ENCODE data around the gene PARP2. TPM values are rescaled to one million over a fixed set of nuclear protein-coding genes. Genes with fewer than 3 reads are reported as not detected.
A peak's percentile ranks its signal among the peaks of the same experiment; 100 is the strongest.
"Not testable (repeated sequence)": the region's sequence is repeated elsewhere in the genome, so short reads cannot be mapped to it uniquely, and the experiment has no call there.

The PARP2 gene, protein sequence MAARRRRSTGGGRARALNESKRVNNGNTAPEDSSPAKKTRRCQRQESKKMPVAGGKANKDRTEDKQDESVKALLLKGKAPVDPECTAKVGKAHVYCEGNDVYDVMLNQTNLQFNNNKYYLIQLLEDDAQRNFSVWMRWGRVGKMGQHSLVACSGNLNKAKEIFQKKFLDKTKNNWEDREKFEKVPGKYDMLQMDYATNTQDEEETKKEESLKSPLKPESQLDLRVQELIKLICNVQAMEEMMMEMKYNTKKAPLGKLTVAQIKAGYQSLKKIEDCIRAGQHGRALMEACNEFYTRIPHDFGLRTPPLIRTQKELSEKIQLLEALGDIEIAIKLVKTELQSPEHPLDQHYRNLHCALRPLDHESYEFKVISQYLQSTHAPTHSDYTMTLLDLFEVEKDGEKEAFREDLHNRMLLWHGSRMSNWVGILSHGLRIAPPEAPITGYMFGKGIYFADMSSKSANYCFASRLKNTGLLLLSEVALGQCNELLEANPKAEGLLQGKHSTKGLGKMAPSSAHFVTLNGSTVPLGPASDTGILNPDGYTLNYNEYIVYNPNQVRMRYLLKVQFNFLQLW
- 83.9 TPM for polyA plus RNA-seq (2012; ENCODE audit: insufficient read depth, insufficient read length)

GRCh38 chr14:20343092-20343861, at the start of gene PARP2:
TSS of gene PARP2 (plus strand) at chr14:20343635. CDS start at chr14:20343642, 7 bp downstream.
- DNase-seq (ENCODE audit: low read depth, low spot score): peak; percentile 99
- H3K4me3 ChIP-seq (ENCODE audit: low read length): peak within 1 kb of the TSS; percentile 94

DNA sequence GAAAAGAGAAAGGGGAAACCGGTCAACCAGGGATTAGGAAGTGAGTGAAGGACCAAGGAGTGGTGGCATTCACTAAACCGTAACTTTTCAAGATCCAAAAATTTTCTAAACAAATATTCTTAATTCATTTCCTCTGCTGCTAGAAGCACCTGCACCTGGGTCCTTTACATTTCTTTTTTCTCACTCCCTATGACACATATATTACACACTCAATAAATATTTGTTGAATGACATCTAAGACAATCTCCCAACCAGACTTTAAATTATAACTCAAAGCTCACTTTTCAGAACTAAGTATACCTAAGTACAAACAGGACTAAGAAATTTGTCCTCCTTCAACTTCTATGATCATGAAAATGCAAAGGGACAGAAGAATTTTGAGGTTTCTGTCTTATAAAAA, 48.8 kb upstream of the PARP2 start:
- DNase-seq (ENCODE audit: low read depth, low spot score): no peak
- no peak overlapping the region for H3K4me3 ChIP-seq (ENCODE audit: low read length)

- DNase-seq (ENCODE audit: low read depth, low spot score): no peak
- H3K4me3 ChIP-seq (ENCODE audit: low read length): no peak overlapping the region
Measured at GRCh38 chr14:20295067-20295466, 48.4 kb upstream of the PARP2 start.

DNA sequence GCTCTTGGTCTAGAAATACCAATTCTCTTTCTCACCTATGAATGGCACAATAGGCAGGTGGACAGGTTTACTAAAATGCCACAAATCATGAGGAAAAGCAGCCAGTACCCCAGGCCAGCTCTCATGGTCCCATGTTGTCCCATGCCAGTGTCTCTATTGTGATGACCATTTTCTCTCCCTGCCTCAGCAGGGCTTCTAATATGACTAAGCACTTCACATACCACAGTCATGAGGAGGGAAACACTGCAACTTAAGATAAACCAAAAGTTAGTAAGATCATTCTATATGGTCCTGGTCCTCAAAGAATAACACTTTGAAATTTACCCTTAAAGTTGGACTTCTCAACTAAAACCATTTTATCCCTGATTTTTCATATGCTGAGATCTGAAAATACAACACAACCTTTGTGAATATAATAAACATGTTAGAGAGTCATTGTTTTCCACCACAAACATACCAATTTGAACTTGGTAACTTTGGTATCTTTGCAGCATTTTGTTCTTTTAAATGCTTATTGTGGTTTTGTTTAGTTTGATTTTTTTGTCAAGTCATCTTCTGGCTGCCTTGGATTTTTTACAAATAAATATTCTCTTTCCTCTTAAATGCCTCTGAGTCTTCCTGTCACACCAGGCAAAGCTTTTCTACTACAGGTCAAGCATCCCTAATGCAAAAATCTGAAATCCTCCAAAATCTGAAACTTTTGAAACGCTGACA, 41.2 kb upstream of the PARP2 start:
- no peak for DNase-seq (ENCODE audit: low read depth, low spot score)
- H3K4me3 ChIP-seq (ENCODE audit: low read length): no peak overlapping the region

- peak within 1 kb of the TSS; percentile 79 for H3K4me3 ChIP-seq (ENCODE audit: low read length)
- peak; percentile 90 for DNase-seq (ENCODE audit: low read depth, low spot score)
Measured at GRCh38 chr14:20305265-20306078, 38.0 kb upstream of the PARP2 start, which contains the start of gene TTC5. TSS of gene TTC5 (minus strand) at chr14:20305951. CDS start at chr14:20305937, 14 bp downstream.

- peak overlapping the region; percentile 79 for H3K4me3 ChIP-seq (ENCODE audit: low read length)
- DNase-seq (ENCODE audit: low read depth, low spot score): no peak
Measured at GRCh38 chr14:20306079-20306423, 37.4 kb upstream of the PARP2 start.

DNA sequence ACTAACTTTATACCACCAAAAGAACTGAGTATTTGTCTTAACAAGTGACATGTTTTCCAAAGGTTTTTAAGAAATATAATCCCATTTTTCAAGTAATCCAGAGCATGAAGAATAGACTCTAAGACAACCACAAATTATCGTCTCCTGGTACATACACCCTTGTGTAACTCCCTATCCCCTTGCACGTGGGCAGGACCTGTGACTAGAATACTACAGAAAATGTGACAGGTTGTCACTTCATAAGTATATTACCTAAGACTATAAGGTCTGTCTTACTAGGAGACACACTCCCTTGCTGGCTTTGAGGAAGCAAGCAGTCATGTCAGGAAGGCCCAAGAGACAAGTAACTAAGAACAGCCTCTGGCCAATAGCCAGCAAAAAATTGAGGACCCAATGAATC, 29.4 kb upstream of the PARP2 start:
- no peak for DNase-seq (ENCODE audit: low read depth, low spot score)
- no peak overlapping the region for H3K4me3 ChIP-seq (ENCODE audit: low read length)

- DNase-seq (ENCODE audit: low read depth, low spot score): no peak
- no peak overlapping the region for H3K4me3 ChIP-seq (ENCODE audit: low read length)
Measured at GRCh38 chr14:20317720-20318119, 25.7 kb upstream of the PARP2 start.

DNA sequence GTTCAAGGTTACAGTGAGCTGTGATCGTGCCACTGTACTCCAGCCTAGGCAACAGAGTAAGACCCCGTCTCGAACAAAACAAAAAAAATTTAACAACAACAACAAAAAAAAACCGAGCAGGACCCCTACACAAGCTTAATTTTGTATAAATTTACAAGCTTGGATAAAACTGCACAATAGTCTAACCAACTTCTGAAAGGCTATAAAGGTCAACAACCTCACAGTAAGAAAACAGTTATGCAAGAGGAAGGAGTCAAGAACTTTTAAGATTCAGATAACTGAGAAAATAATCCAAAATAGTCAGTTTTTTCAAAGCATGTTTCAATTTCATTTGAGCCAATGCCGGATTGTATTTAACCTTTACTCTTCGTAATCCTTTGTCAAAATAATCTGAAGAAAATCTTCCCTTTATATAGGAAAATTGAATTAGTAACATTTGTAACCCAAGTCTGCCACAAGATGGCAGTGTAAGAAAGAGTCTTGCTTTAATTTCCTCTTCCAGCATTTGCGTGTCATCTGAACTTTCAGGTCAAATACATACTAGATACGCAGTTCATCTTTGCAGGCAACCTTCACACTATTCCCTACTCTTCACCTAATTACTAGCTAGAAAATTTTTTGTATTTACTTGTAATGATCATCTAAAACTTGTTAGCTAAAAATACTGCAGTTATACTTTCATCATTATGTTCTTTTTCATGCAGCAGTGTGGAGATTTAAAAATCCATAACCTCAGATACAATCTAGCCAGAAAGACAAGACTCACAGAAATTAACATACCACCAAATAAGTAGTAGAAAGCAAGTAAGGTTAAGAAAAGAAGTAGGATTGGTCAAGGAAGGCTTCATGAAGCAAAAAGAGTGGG, 16.2 kb upstream of the PARP2 start:
- no peak overlapping the region for H3K4me3 ChIP-seq (ENCODE audit: low read length)
- peak; percentile 67 for DNase-seq (ENCODE audit: low read depth, low spot score)

GRCh38 chr14:20328705-20329104, 14.7 kb upstream of the PARP2 start:
- no peak overlapping the region for H3K4me3 ChIP-seq (ENCODE audit: low read length)
- DNase-seq (ENCODE audit: low read depth, low spot score): no peak

- H3K4me3 ChIP-seq (ENCODE audit: low read length): no peak overlapping the region
- DNase-seq (ENCODE audit: low read depth, low spot score): no peak
Measured at GRCh38 chr14:20329355-20329754, 14.1 kb upstream of the PARP2 start.

DNA sequence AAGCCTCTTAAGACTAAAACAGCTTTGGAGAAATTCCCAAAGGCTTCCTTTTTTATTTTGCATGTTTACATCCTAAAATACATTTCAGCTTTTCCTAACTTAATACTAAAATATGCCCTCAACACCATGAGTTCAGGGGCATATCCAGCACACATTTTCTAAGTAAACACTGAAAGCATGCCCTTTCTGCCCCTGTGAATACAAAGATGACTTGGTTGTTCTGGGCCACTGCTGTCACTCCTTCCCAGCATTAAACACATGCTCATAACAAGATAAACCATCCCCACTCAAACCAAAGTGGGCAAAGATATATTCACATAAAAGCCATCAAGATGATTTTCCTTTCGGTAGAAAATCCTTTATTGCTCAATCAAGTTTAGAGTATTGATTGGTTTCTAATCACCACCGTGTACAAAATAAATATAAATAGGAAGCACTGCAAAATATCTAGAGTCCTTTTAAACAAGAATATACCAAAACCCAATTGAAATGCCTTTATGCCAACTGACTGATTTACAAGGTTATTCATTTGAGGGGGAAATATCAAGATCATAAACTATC, 12.3 kb upstream of the PARP2 start:
- no peak overlapping the region for H3K4me3 ChIP-seq (ENCODE audit: low read length)
- DNase-seq (ENCODE audit: low read depth, low spot score): no peak

DNA sequence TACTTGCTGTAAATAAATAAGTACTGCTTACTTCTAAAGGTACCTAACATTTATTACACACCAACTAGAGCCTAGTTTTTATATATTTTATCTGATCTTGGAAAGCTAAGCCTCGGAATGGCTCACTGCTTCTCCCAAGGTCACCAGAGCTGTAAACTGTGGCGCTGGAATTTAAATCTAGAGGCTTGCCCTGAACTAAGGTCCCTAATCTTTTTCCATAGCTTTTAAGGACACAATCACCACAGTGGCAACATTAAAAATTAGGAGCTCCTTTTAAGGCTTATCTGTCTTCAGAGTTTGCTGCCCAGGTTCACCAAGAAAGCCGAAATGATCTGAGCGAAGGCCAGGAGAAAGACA, 11.0 kb upstream of the PARP2 start:
- DNase-seq (ENCODE audit: low read depth, low spot score): no peak
- H3K4me3 ChIP-seq (ENCODE audit: low read length): peak overlapping the region; percentile 97

DNA sequence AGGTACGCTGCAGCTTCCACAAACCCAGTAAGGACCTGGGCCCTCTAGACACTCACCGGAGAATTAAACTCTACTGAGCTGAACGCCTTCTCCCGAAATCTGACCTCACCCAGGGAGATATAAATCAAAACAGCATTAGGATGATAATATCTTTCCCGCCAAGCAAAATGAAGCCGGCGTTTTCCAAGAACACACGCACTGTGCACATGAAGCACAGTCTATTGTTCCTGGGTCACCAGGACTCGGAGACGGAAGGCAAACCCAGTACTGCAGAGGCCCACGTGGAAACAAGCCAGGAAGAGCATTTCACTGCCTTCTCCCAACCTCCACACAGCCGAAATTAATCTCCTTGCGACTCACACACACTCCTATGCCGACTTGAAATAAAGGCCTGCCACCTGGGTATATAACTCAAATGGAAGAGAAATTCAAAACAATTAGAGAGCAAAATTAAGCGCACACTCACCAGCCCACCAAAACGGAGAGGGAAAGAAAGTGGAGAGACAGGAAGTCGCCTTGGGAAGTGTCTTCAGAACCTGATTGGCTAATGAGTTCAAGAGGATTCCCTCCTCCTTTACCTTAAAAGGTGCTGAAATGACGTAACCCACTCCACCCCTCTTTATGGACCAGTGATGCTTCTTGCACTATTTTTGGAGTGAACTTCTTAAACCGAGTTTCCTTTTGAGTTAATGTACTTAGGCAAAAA, 10.5 kb upstream of the PARP2 start, which contains the start of gene CCNB1IP1:
Gene CCNB1IP1, minus strand, starts transcription at position 492 of the 706 bp plus-strand sequence. CDS start 16,756 bp downstream, outside the sequence.
- H3K4me3 ChIP-seq (ENCODE audit: low read length): peak within 1 kb of the TSS; percentile 97
- DNase-seq (ENCODE audit: low read depth, low spot score): peak; percentile 93

GRCh38 chr14:20333494-20333841, 10.0 kb upstream of the PARP2 start:
- no peak for DNase-seq (ENCODE audit: low read depth, low spot score)
- H3K4me3 ChIP-seq (ENCODE audit: low read length): peak overlapping the region; percentile 97

DNA sequence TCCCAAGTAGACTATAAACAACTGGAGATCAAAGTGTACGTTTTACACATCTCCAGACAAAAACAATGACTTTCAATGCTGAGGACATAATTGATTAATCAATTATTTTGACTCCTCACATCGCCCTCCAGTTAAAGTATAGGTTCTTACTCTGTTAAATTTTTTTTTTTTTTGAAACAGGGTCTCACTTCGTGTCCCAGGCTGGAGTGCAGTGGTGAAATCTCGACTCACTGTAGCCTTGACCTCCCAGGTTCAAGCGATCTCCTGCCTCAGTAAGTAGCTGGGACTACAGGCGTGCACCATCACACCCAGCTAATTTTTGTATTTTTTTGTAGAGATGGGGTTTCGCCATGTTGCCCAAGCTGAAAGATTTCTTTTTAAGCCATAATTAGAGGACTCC, 9.4 kb upstream of the PARP2 start:
- no peak overlapping the region for H3K4me3 ChIP-seq (ENCODE audit: low read length)

DNA sequence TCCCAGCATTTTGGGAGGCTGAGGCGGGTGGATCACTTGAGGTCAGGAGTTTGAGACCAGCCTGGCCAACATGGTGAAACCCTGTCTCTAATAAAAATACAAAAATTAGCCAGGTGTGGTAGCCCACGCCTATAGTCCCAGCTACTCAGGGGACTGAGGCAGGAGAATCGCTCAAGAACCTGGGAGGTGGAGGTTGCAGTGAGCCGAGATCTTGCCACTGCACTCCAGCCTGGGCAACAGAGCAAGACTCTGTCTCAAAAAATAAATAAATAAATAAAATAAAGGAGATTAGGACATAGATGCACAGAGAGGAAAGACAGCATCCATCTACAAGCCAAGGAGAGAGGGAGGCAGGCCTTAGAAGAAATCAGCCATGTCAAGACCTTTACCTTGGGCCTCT, 2.4 kb upstream of the PARP2 start:
- H3K4me3 ChIP-seq (ENCODE audit: low read length); DNase-seq (ENCODE audit: low read depth, low spot score): not testable (repeated sequence)

More for the DNA sequence above, 9.4 kb upstream of the PARP2 start:
- no peak for DNase-seq (ENCODE audit: low read depth, low spot score)
